ENCODE data around the gene HMCN2.

- TF ChIP-seq CTCF (conservative IDR thresholded peaks at IDR 0.05; ENCODE audit: low read length) (no peak), EZH2phosphoT487 (IDR thresholded peaks at IDR 0.05; ENCODE audit: borderline replicate concordance, low read depth, low read length) (no peak)
Observed at GRCh38 chr9:130288393-130288792, 22.8 kb downstream of the HMCN2 start.

All from OCI-LY7 (cell line).